Measurements from ENCODE around the gene LACTB. TPM values are rescaled to one million over a fixed set of nuclear protein-coding genes. Genes with fewer than 3 reads are reported as not detected.

Gene LACTB
- polyA plus RNA-seq, 4 donors = 9.5 to 20.1 (median 18.9) TPM

Other genes starting within 250 kb of the LACTB start
- gene TPM1, start 79.1 kb upstream of the LACTB start, polyA plus RNA-seq (ENCODE audit: insufficient read length in 4 of 4) = 100 to 1,000 TPM; 466 to 568 (median 528) TPM
- gene RPS27L, start 35.6 kb downstream of the LACTB start, polyA plus RNA-seq (ENCODE audit: insufficient read length in 4 of 4) = 100 to 1,000 TPM in 1 of 4 donors, 10 to 100 TPM in 3; 74.4 to 107 (median 91.6) TPM
- gene RAB8B, start 67.7 kb downstream of the LACTB start, polyA plus RNA-seq (ENCODE audit: insufficient read length in 4 of 4) = 10 to 100 TPM; 28.1 to 41.2 (median 34.8) TPM
- gene APH1B, start 155.7 kb downstream of the LACTB start, polyA plus RNA-seq (ENCODE audit: insufficient read length in 4 of 4) = 10 to 100 TPM in 3 of 4 donors, 1 to 10 TPM in 1; 10.0 to 21.0 (median 18.5) TPM

All from left renal pelvis (tissue), 4 donors.